Upper lobe of right lung (tissue), 1 donor: Measurements from ENCODE around the gene OCA2. TPM values are rescaled to one million over a fixed set of nuclear protein-coding genes. Genes with fewer than 3 reads are reported as not detected.

ENCODE experiments used
- ATAC-seq: fragments of 200-7000 bp; cut with Tn5 transposase; one replicate; pipeline ENCODE4 v1.9.1; 2020; ENCODE audit warnings: mild to moderate bottlenecking, moderate library complexity
- DNase-seq: peaks from one replicate; pipeline ENCODE4 v3.0.0-alpha.2; 2020
- H3K27ac ChIP-seq: fragments of 200-600 bp; one replicate; pipeline ENCODE4 v1.8.0; 2022
- H3K27me3 ChIP-seq: fragments of 200-600 bp; one replicate; pipeline ENCODE4 v1.8.0; 2022; ENCODE audit warnings: mild to moderate bottlenecking
- H3K36me3 ChIP-seq: fragments of 200-600 bp; one replicate; pipeline ENCODE4 v1.8.0; 2022
- H3K4me1 ChIP-seq: fragments of 200-600 bp; one replicate; pipeline ENCODE4 v1.8.0; 2022
- H3K4me3 ChIP-seq: fragments of 200-600 bp; one replicate; pipeline ENCODE4 v1.8.0; 2022; ENCODE audit warnings: mild to moderate bottlenecking
- H3K9me3 ChIP-seq: fragments of 200-600 bp; one replicate; pipeline ENCODE4 v1.8.0; 2022
- CTCF ChIP-seq: fragments of 200-600 bp; IDR thresholded peaks from one replicate; pipeline ENCODE4 v1.8.0; 2022; ENCODE audit warnings: antibody characterized with exemption
- intact Hi-C: fragments of 100-400 bp; cut with DNase I; formaldehyde crosslinking; loops from one replicate; pipeline ENCODE4 v1.11.0; 2022
- total RNA-seq: library from RNA; stranded (reverse); fragmentation: NEBNext Ultra II Directional; extraction: Animal tissue kit (Norgen Biotek cat#: 25700); gene quantifications from one replicate; pipeline ENCODE4 v1.2.1, GENCODE V29; 2021
- donor health status: DM: no; HTN: yes; CAD: no; lungs with severe emphysema.

OCA2 gene
- total RNA-seq, 1 donor from 2014 or later, result 0.55 TPM

GRCh38 chr15:27813139-27813538, 286.0 kb downstream of the OCA2 start:
- no peak overlapping the region for H3K4me3 ChIP-seq
- no peaks in the 10 kb centered on the region for H3K36me3 ChIP-seq
- TF ChIP-seq CTCF, result no peak
- H3K27me3 ChIP-seq, result no peaks in the 10 kb centered on the region
- no peak overlapping the region for H3K27ac ChIP-seq
- intact Hi-C loops, result no loop called here
- peak; percentile 17 for ATAC-seq
- no peaks in the 10 kb centered on the region for H3K9me3 ChIP-seq
- no peak for DNase-seq
- no peaks in the 10 kb centered on the region for H3K4me1 ChIP-seq

- no peak for TF ChIP-seq CTCF
- intact Hi-C loops, result no loop called here
- no peak overlapping the region for H3K27ac ChIP-seq
- H3K4me1 ChIP-seq, result no peaks in the 10 kb centered on the region
- H3K36me3 ChIP-seq, result no peaks in the 10 kb centered on the region
- no peak overlapping the region for H3K4me3 ChIP-seq
- no peak for ATAC-seq
- no peaks in the 10 kb centered on the region for H3K27me3 ChIP-seq
- no peaks in the 10 kb centered on the region for H3K9me3 ChIP-seq
- DNase-seq, result no peak
Measured at GRCh38 chr15:27808182-27808581, 290.9 kb downstream of the OCA2 start.

DNA sequence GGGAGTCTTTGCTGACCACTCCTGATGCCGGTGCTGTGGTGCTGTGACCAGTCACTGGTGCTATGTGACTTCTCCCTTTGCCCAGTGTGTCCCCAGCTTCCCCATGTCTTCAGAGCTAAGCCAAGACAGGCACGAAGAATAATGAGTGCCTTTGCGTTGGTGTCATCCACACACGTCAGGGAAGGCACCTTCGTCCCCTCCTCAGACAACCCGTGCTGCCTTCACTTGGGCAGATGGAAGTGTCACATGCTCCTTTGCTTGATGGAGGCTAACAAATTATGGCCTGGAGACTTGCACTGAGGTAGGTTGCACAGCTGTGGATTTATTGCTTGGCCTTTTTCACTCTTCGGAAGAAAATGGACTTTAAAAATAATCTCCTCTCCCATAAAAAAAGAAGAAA, 291.8 kb downstream of the OCA2 start:
- Histone ChIP-seq H3K4me1 (no peaks in the 10 kb centered on the region), H3K9me3 (no peaks in the 10 kb centered on the region), H3K4me3 (no peak overlapping the region), H3K27ac (no peak overlapping the region), H3K36me3 (no peaks in the 10 kb centered on the region), H3K27me3 (no peaks in the 10 kb centered on the region)
- TF ChIP-seq CTCF, result no peak
- ATAC-seq, result no peak
- DNase-seq, result no peak
- intact Hi-C loops, result no loop called here

DNA sequence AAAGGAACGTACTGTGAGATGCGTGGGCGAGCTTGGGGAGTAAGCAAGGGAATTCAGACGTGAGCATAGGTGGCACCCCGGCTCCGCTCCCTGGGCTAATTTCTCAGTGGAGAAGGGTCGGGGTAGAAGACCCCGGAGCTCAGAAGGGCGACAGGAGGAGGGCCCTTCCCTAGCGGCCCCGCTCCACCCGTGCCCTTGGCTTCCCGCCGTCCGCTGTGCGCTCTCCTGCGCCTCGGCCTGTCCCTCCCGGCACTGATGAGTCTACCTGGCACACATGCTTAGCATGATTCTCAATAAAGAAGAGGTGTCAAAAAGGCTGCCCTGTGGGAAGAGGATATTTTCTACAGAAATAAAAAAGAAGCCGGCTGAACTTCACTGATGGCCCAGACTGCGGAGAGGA, 292.7 kb downstream of the OCA2 start:
- Histone ChIP-seq H3K27ac (no peak overlapping the region), H3K27me3 (no peaks in the 10 kb centered on the region), H3K36me3 (no peaks in the 10 kb centered on the region), H3K4me3 (no peak overlapping the region), H3K4me1 (no peaks in the 10 kb centered on the region), H3K9me3 (no peaks in the 10 kb centered on the region)
- TF ChIP-seq CTCF, result no peak
- intact Hi-C loops, result no loop called here
- ATAC-seq, result no peak
- no peak for DNase-seq

GRCh38 chr15:27805261-27806220, 293.6 kb downstream of the OCA2 start:
- Histone ChIP-seq H3K4me3 (no peak overlapping the region), H3K4me1 (no peaks in the 10 kb centered on the region), H3K9me3 (no peaks in the 10 kb centered on the region), H3K27ac (no peak overlapping the region), H3K27me3 (no peaks in the 10 kb centered on the region), H3K36me3 (no peaks in the 10 kb centered on the region)
- DNase-seq (no peak), ATAC-seq (peak; percentile 26)
- intact Hi-C loops, result no loop called here
- TF ChIP-seq CTCF, result no peak
